Measurements from ENCODE around the gene TMEM45A. TPM values are rescaled to one million over a fixed set of nuclear protein-coding genes. Genes with fewer than 3 reads are reported as not detected.
"Not testable (repeated sequence)": the region's sequence is repeated elsewhere in the genome, so short reads cannot be mapped to it uniquely, and the experiment has no call there.

Gene TMEM45A
- total and polyA plus RNA-seq, 8 donors: 23.5 to 53.8 (median 43.1) TPM

GRCh38 chr3:100537646-100538338 is 45.4 kb downstream of the TMEM45A start:
- no peak for TF ChIP-seq CTCF (IDR thresholded peaks at IDR 0.05)

GRCh38 chr3:100538339-100538706 is 45.9 kb downstream of the TMEM45A start:
- no peak overlapping the region for H3K27ac ChIP-seq
- no peaks in the 10 kb centered on the region for H3K36me3 ChIP-seq
- H3K27me3 ChIP-seq: no peaks in the 10 kb centered on the region
- intact Hi-C loops (cut with DNase I): no loop called here
- no peak overlapping the region for H3K4me3 ChIP-seq
- TF ChIP-seq CTCF (IDR thresholded peaks at IDR 0.05): no peak
- no peak for DNase-seq
- peaks cover 0 to 2% of the 10 kb centered on the region in 2 donors for H3K9me3 ChIP-seq
- no peak for ATAC-seq
- H3K4me1 ChIP-seq: no peaks in the 10 kb centered on the region

More at GRCh38 chr3:100537646-100538338, 45.4 kb downstream of the TMEM45A start:
- intact Hi-C loops (cut with DNase I): no loop called here
- no peaks in the 10 kb centered on the region for H3K36me3 ChIP-seq
- DNase-seq (no peak), ATAC-seq (no peak)
- no peaks in the 10 kb centered on the region for H3K4me1 ChIP-seq
- H3K27ac ChIP-seq: no peak overlapping the region
- H3K27me3 ChIP-seq: no peaks in the 10 kb centered on the region
- peaks cover 0 to 2% of the 10 kb centered on the region in 2 donors for H3K9me3 ChIP-seq
- no peak overlapping the region for H3K4me3 ChIP-seq

GRCh38 chr3:100540791-100541334 is 48.4 kb downstream of the TMEM45A start:
- Histone ChIP-seq H3K4me3 (no peak overlapping the region), H3K36me3 (no peaks in the 10 kb centered on the region), H3K27ac (no peak overlapping the region), H3K4me1 (no peaks in the 10 kb centered on the region), H3K9me3 (peaks cover 0 to 2% of the 10 kb centered on the region in 2 donors), H3K27me3 (no peaks in the 10 kb centered on the region)
- no peak for ATAC-seq
- intact Hi-C loops (cut with DNase I): no loop called here
- TF ChIP-seq CTCF (IDR thresholded peaks at IDR 0.05): no peak
- DNase-seq: no peak

GRCh38 chr3:100541428-100541827 is 49.0 kb downstream of the TMEM45A start:
- intact Hi-C loops (cut with DNase I); DNase-seq; H3K27ac ChIP-seq; H3K4me3 ChIP-seq; H3K4me1 ChIP-seq; H3K36me3 ChIP-seq; ATAC-seq; H3K27me3 ChIP-seq; H3K9me3 ChIP-seq: not testable (repeated sequence)

GRCh38 chr3:100545371-100545770 is 53.0 kb downstream of the TMEM45A start:
- H3K36me3 ChIP-seq: no peaks in the 10 kb centered on the region
- no peak for TF ChIP-seq CTCF (IDR thresholded peaks at IDR 0.05)
- H3K9me3 ChIP-seq: peaks cover 0 to 2% of the 10 kb centered on the region in 2 donors
- no peaks in the 10 kb centered on the region for H3K4me1 ChIP-seq
- H3K27me3 ChIP-seq: no peaks in the 10 kb centered on the region
- DNase-seq (no peak), ATAC-seq (no peak)
- no peak overlapping the region for H3K27ac ChIP-seq
- H3K4me3 ChIP-seq: no peak overlapping the region
- intact Hi-C loops (cut with DNase I): no loop called here

Measured in left lung (tissue), 10 donors.